Stimulated activated CD4-positive, alpha-beta T cell treated with anti-CD3 and anti-CD28 coated beads, Interleukin-12 subunit alpha, Interleukin-12 subunit beta, amount 100 ng/mL, for 48 hours (primary cell): Measurements from ENCODE around the gene LIF.
"Not testable (repeated sequence)": the region's sequence is repeated elsewhere in the genome, so short reads cannot be mapped to it uniquely, and the experiment has no call there.

Experiments
- DNase-seq, 3 donors: peaks; one replicate each; pipeline ENCODE4 v3.0.0-alpha.2; 2020; ENCODE audit warnings: low read depth in 2 of 3, low spot score in 1 of 3

Gene LIF

DNA sequence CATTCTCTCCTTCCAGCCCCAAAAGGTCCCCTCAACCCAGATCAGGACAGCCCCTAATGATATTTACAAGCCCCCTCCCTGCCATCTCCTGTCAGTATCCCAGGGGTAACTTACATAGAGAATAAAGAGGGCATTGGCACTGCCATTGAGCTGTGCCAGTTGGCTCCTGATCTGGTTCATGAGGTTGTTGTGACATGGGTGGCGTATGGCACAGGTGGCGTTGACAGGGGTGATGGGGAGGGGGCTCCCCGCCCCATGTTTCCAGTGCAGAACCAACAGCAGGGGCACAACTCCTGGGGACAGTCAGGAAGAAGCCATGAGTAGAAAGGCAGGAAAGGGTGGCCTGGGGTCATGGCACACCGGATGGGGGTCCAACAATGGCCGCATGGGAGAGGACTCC, 1.9 kb downstream of the LIF start:
- no peak for DNase-seq

DNA sequence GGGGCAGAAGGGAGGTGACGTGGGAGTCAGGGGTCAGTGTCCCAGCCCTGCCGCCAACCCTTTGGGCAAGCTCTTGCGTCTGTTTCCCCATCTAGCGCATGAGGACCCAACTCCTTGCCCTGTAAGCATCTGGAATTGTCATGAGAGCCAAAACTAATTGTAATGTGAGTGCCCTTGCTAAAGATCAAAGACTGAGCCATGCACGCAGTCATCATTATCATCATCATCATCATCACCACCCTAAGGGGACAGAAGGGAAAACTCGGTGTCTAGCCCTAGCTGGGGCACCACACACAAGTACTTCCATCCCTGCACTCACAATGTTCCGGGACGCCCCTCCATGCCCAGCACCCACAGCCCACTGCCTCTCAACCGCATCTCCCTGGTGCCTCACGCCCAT, 2.5 kb downstream of the LIF start:
- DNase-seq, result no peak

- DNase-seq, result no peak
Measured at GRCh38 chr22:30243661-30244060, 2.9 kb downstream of the LIF start.

DNA sequence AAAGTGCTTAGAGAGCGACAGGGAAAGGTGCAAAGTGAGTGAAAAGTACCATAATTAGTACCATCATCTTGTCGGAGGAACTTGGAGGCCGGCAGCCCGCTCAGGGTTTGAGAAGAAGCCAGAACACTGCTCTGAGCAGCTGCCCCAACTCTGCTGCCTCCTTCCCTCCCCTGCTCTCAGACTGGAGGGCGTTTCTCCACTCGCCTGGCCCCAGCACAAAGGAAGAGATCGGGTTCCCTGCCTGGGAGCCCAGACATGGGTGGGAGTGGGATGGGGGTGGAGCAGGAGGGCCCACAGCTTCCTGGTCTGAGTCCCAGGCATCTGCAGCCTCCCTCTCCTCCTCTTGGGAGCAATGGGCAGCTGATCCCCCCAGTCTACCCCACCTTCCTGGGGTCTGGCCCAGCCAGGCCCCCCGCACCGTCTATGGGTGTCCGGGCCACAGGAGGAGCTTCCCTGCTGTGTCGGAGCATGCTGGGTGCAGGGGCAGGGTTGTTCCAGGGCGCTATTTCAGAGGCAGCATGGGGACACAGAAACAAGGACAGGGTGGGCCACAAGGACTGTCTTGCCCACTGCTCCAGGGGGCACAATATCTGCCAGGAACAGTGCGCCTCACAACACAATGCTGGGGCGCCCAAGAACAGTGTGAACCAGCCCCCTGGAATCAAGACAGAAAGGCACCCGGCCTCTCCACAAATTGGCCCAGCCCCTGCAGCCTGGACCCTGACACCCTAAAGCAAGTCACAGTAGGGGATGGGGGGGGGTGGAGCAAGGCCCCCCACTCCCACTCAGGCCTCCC, 4.8 kb downstream of the LIF start:
- DNase-seq, result no peak

DNA sequence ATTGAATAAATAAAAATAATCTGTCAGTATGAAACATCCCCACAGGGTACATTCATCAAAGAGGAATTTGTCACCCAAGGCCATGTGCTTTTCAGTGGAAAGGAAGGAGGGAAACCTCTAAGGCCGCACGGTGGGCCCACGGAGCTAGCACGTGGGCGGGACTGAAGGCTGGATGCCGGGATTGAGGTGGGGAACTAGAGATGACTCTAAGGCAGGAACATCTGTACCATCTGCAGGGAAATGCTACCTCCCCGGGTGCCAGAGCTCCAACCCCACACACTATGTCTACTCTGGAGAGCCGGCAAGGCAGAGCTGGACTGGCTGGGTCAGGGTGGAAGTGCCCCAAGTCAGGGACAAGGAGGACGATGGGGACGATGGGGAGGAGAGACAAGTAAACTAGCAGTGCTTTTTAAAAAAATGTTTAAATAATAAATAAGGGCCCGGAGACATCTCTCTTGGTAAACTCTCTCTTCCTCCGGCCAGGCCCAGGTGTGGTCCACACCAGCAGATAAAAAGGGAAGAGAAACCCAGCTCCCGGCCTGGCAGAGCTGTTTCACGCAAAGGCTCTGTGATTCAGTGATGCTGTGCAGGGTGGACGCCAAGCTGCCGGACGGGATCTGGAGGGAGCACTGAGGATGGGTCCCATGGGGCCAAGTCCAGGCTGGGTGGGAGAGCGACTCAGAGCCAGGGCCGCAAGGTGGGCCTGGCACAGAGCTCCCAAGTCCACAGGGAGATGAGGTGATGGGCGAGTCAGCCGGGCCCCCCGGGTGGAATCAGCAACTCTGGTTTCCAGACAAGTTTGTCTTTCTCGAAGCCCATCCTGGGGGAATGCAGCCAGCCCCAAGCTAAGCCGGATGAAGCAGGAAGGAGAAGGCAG, 5.8 kb downstream of the LIF start:
- no peak for DNase-seq

DNA sequence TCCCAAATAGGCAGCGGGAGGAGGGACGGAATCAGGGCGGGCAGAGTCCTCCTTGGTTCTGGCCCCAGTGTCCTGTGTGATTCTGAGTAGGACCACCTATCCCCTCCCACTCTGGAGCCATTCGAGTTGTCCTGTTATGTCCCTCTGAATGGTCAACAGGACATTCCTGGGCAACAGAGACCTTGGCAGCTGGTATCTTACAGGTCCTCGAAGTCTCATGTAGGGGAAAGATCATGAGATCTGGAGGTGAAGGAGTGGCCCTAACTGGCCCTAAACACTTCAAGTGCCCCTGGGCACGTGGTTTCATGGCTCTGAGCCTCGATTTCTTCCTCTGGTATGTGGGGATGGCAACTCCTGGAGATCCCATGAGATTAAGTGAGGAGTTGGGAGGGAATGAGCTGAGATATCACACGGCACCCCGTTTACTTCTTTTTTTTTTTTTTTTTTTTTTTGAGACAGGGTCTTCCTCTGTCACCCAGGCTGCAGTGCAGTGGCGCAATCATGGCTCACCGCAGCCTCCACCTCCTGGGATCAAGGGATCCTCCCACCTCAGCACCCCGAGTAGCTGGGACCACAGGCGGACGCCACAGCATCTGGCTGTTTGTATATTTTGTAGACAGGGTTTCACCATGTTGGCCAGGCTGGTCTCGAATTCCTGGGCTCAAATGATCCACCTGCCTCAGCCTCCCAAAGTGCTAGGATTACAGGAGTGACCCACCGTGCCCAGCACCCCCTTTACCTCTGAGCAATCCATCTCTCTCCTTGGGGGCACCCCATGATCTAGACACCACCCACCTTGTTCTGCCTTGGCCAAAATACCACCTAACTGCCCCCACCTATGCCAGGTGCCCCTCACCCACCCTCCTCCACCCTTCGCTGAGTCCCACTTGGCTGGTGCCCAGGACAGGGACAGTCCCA, 6.8 kb downstream of the LIF start:
- DNase-seq, result peak in 1 of 3 donors; percentile 34

DNA sequence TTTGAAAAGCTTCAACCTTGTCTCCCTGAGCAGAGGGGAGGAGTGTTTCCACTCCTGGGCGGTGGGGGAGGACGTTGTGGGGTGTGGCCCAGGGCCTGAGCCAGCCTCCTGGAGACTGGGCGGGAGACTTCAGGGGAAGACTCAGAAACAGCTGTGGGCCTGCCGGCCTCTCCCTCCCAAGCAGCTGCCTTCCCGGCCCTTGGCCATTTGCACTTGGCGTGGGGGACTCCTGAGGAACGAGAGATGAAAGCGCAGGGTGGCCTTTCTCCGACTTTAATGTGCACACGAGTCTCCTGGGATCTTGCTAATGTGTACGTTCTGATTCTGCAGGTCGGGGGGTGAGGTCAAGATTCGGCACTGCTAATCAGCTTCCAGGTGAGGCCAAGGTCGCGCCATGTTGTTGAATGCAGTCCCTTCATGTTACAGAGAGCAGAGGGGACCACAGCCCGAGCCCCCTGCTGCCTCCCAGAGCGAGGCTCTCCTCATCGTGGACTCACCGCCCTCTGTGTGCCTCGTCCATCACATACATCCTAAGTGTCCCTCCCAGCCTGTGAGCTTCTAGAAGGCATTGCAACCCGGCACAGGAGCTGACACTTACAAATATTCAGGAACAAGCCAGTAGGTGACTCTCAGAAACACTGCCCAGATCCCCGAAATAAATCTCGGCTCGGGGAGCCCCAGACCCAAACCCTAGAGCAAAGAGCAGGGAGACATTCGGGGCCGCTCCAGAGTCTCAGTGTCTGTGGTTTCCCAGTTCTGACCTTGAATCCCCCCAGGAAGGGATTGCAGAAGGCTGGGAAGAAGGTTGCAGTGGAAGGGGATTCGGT, 7.7 kb downstream of the LIF start:
- no peak for DNase-seq

- DNase-seq, result no peak
Measured at GRCh38 chr22:30238136-30238535, 8.4 kb downstream of the LIF start.

DNA sequence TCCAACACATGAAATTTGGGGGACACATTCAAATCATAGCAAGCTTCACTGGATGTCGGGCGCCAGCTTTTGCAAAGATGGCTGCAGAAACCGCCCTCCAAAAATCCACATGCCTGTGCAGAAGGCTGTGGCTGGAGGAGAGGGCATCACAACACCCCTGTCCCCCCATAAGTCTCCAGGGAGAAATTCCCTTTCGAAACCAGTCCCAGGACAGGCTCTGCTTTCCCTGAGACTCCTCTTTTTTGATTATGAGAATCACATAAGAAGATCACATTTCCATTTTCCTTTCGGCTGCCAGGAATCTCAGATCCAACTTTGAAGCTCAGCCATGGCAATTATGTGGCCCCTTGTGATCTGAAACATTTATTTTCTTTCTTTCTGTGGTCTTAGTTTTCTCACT, 9.7 kb downstream of the LIF start:
- no peak for DNase-seq

DNA sequence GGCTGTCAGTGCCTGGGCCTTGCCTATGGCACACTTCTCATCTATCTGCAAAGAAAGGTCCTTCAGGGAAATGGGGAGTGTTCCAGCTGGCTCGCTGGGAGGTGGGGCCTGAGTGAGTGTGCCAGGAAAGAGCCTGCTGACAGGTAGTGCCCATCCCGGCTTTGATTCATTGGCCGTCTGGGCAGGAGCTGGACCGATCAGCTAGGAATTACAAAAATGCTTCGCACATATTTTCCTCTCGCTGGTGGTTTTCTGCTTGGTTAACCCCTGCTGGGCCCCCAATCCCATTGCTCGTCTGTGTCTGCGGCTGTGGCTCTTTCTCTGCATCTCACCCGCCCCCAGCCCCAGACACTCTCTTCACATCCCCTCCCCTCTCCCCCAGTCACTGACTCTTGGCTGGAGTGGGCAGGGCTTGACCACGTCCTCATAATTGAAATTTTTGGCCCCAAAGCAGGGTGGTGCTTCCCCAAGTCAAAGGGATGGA, 10.8 kb downstream of the LIF start:
- no peak for DNase-seq

DNA sequence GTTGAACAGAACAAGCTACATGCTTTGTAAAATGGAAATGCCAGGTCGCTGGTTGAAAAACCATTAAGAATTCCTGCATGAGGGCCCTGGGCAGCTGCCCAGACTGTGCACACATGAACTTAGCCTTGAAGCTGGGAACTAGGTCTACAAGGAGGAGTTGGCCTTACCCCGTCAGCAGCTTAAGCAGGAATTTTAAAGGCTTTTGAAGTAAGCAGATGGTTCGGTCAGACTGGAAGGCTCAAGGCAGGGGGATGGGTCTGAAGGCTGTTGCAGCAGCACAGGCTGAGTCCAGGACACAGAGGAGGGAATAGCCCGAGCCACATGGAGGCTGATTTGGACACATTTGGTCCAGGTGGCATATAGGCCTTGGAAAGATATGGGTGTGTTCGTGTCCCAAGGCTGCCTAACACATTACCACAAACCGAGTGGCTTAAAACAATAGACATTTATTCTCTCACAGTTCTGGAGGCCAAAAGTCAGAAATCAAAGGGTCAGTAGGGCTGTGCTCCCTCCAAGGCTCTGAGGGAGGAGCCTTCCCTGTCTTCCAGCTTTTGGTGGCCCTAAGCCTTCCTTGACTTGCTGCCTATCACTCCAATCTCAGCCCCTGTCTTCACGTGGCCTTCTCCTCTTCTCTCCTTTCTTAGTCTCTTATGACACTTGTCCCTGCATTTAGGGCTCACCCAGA, 11.6 kb downstream of the LIF start:
- DNase-seq, result no peak

- not testable (repeated sequence) for DNase-seq
Measured at GRCh38 chr22:30234325-30234724, 12.2 kb downstream of the LIF start.

- no peak for DNase-seq
Measured at GRCh38 chr22:30233582-30233981, 13.0 kb downstream of the LIF start.

DNA sequence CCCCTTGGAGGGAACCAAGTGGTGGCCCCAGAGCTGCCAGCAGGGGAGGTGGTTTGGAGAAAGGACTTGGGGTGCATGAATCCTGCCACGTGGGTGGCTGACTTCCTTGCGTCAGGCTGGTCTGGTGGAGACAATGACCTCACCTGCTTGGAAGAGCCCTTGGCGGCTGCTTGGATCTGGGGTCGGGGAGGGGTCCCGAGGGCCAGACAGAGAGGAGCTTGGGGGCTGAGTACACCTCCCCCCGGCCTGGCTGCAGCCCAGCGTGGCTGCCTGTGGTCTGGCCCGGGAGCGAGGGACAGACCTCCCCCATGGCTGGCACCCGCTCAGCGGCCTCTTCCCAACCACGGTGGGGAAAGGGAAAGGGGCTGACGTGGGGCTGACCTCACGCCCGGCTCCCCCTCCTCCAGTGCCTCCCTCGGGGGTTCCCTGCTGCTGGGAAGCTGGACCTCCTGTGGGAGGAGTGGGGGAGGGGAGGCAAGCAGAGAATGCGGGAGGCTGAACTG, 13.8 kb downstream of the LIF start:
- DNase-seq, result no peak

DNA sequence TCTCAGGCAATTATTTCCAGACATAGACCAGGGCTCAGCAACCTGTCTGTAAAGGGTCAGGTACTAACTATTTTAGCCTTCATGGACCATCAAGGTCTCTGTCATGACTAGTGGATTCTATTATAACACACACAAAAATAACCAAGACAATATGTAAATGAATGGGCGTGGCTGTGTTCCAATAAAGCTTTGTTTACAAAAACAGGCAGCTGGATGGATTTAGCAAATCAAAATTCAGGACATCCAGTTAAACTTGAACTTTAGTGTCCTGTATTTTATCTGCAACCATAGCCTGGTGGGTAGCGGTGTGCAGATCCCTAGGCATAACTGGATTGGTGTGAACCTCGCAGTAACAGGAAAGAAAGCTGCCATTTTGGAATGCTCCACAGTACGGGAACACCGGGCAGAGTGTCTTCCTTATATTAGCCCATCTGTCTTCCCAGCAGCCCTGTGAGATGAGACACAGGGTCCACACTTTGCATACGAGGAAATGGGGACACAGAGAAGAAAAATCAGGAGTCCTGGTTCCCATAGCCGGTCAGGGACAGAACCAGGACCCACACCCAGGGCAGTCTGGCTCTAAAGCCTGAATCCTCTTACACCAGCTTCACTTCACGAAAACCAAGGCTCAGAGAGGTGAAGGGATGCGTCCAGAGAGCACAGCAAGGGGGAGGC, 15.6 kb downstream of the LIF start:
- no peak for DNase-seq

DNA sequence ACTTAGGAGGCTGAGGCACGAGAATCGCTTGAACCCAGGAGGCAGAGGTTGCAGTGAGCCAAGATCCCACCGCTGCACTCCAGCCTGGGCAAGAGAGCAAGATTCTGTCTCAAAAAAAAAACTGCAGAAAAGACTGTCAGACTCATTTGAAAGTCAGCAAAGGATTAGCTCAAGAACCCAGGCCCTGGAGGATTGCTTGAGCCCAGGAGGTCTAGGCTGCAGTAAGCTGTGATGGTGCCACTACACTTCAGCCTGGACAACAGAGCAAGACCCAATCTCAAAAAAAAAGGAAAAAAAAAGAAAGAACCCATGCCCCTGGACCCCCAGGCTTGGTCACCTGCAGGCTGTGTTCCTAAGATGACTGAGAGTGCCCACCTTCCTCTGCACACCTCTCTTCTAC, 16.2 kb downstream of the LIF start:
- no peak for DNase-seq

DNA sequence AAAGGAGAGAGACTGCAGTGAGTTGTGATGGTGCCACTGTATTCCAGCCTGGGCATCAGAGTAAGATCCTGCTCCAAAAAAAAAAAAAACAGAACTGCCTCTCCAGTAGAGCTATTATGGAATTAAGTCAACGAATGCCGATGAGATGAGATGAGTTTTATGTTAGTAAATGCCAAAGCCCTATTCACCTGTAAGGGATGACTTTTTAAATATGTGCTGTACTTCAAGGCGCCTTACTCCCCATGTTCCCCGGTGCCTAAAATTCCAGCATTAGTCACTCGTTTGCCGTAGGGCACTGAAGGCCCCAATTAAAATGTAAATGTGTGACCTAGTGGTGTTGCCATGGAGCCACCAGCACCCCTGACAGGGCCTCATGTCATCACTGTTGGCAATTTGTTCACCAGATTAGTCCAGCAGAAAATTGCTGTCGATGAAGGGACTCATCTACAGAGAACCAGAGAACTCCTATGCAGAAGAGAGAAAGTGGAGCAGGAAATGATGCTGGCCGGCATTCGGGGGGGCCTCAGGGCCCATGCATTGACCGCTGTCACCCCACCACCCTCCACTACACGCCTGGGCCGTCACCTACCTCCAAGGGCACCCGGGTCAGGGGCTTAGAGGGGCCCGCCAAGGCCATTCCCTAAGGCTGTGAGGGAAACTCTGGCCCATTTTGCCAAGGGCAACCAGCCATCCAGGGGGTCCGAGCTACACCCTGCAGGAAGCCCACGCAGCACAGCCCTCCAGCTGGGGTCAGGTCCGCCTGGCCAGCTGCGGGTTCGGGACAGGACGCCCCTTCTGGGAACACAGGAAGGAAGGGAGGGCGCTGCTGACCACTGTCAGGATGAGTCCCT, 17.8 kb downstream of the LIF start:
- DNase-seq, result no peak
